Measurements from ENCODE around the gene MAP4K2. TPM values are rescaled to one million over a fixed set of nuclear protein-coding genes. Genes with fewer than 3 reads are reported as not detected.
A peak's percentile ranks its signal among the peaks of the same experiment; 100 is the strongest.

Gene MAP4K2
- total and polyA plus RNA-seq, 4 experiments from 2014 or later = 32.3 to 128 (median 89.8) TPM

DNA sequence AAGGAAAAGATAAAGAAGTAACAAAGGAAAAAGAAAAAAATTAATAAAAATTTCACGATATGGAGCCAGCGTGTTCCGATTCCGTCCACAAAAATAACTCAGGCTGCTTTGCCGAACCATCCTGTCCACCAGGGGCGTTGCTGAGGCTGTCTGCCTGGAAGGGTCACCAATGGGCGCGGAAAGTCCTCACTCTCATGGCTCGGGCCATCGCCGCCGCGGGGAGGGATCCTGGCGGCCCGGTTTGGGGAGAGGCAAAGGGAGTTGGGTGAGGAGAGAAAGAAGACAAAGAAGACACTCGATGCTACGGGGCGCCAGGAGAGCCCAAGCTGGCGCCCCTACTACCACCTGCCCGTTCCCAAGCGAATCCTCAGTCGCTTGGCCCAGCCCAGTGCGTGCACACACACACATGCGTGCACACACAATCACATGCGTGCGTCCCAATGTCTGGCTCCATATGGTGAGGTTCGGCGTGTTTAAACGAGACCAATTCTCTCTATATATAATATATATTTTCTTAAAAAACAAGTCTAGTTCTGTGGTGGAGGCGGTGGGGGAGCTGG is 37.6 kb downstream of the MAP4K2 start:
- Histone ChIP-seq H3K4me3 (ENCODE audit: low read length in 2 of 2) (no peak overlapping the region), H3K27ac (ENCODE audit: low read depth, low read length) (peak overlapping the region; percentile 47), H3K9me3 (ENCODE audit: control insufficient read depth in 1 of 2, low read length in 2 of 2) (no peaks in the 10 kb centered on the region), H3K4me1 (ENCODE audit: insufficient read depth, low read length) (peaks cover 97% of the 10 kb centered on the region), H3K27me3 (ENCODE audit: insufficient read depth, low read length) (no peaks in the 10 kb centered on the region), H3K36me3 (ENCODE audit: insufficient read depth, low read length) (peaks cover 69% of the 10 kb centered on the region)
- peaks cover 61 to 96% (median 83%) of the 10 kb centered on the region in 4 donors for H3K4me1 Mint-ChIP-seq
- no peaks in the 10 kb centered on the region for H3K27me3 Mint-ChIP-seq
- peak overlapping the region; percentile 55 to 91 (median 88) for H3K27ac Mint-ChIP-seq
- H3K9me3 Mint-ChIP-seq = peaks cover 0 to 24% (median 0%) of the 10 kb centered on the region in 8 donors
- peak in 1 of 5 donors; percentile 37 for DNase-seq
- CTCF ChIA-PET (ENCODE audit: partially characterized antibody) = interaction anchor here (2.4 to 7.6 kb wide), 3 partner anchors 10 to 21 kb away, joined by 13 to 135 read pairs (median 35); partner anchors contain the start of gene RASGRP2
- intact Hi-C loops (cut with micrococcal nuclease) = no loop called here
- POLR2A ChIA-PET (ENCODE audit: partially characterized antibody) = interaction anchor here (0.8 to 33.1 kb wide), 5 partner anchors 10 to 38 kb away, joined by 3 to 1500 read pairs (median 5); partner anchors contain the start of genes MAP4K2, RASGRP2 and SF1
- peak overlapping the region; percentile 63 to 90 (median 84) for H3K4me3 Mint-ChIP-seq
- peaks cover 72 to 79% of the 10 kb centered on the region in 2 donors for H3K36me3 Mint-ChIP-seq

DNA sequence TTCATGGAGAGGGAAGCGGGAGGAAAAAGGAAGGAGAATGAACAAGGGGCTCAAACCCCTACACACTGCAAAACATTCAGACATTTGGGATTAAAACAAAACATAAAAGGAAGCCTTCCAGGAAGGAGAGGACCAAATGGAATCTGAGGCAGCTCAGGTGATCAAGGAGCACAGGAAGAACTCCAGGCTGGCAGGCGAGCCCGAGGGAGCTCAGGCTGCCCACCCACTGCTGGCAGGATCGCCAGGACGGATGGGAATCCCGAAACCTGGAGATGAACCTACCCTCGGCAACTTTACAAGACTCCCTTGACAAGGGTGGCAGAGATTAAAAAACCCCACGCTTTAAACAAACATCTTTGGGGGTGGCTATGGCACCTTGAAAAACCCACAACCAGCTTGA is 38.3 kb downstream of the MAP4K2 start:
- Mint-ChIP-seq H3K4me3 (peak overlapping the region; percentile 63 to 90 (median 84)), H3K9me3 (peaks cover 0 to 24% (median 0%) of the 10 kb centered on the region in 8 donors), H3K27ac (peak overlapping the region; percentile 70 to 91 (median 88)), H3K4me1 (peaks cover 61 to 98% (median 86%) of the 10 kb centered on the region in 4 donors), H3K27me3 (no peaks in the 10 kb centered on the region), H3K36me3 (peaks cover 67 to 74% of the 10 kb centered on the region in 2 donors)
- peak overlapping the region in 1 of 2 donors; percentile 15 for H3K4me3 ChIP-seq (ENCODE audit: low read length in 2 of 2)
- H3K27ac ChIP-seq (ENCODE audit: low read depth, low read length) = peak overlapping the region; percentile 47
- intact Hi-C loops (cut with micrococcal nuclease) = no loop called here
- peaks cover 63% of the 10 kb centered on the region for H3K36me3 ChIP-seq (ENCODE audit: insufficient read depth, low read length)
- ChIA-PET CTCF (ENCODE audit: partially characterized antibody) (interaction anchor here (0.9 to 7.6 kb wide), 4 partner anchors 10 to 20 kb away, joined by 4 to 135 read pairs (median 24); partner anchors contain the start of genes RASGRP2 and SF1), POLR2A (ENCODE audit: partially characterized antibody) (interaction anchor here (0.8 to 33.1 kb wide), 9 partner anchors 10 to 120 kb away, joined by 3 to 1500 read pairs (median 4); partner anchors contain the start of genes MAP4K2, RASGRP2 and SF1)
- DNase-seq = peak in 1 of 5 donors; percentile 25
- no peaks in the 10 kb centered on the region for H3K27me3 ChIP-seq (ENCODE audit: insufficient read depth, low read length)
- H3K4me1 ChIP-seq (ENCODE audit: insufficient read depth, low read length) = peaks cover 97% of the 10 kb centered on the region
- no peaks in the 10 kb centered on the region for H3K9me3 ChIP-seq (ENCODE audit: control insufficient read depth in 1 of 2, low read length in 2 of 2)

DNA sequence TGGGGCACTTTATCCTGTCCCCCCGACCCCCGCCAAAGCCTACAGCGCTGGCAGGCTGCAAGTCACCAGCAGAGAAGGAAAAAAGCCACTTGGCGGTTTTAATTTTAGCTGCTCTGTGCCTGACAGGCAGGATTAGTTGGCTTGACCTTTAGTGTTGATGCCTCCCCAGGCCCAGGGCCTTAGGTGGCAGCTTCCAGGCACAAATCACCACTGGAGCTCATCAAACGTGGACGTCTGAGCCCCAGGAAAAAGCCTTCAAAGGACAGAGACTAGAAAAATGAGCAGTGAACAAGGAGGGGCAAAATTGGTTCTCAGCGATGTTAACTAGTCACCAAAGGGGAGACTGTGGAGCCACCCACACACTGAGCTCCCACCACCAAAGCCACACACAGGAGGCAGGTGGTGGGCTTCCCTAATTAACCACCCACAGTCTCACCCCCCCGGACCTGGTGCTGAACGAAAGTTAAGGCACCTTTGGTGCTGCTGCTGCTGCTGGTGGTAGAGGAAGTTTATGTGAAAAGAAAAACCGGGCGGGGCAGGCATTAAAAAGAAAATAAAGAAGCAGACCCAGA is 38.9 kb downstream of the MAP4K2 start:
- ChIA-PET CTCF (ENCODE audit: partially characterized antibody) (interaction anchor here (0.9 to 7.6 kb wide), 7 partner anchors 11 to 98 kb away, joined by 3 to 135 read pairs (median 6); partner anchors contain the start of genes RASGRP2 and SF1), POLR2A (ENCODE audit: partially characterized antibody) (interaction anchor here (0.7 to 33.1 kb wide), 17 partner anchors 11 to 735 kb away, joined by 3 to 1500 read pairs (median 3); partner anchors contain the start of genes MALAT1, MAP4K2, RASGRP2 and SF1)
- DNase-seq = peak; percentile 71 to 83 (median 76)
- Mint-ChIP-seq H3K27ac (peak overlapping the region; percentile 63 to 91 (median 87)), H3K4me3 (peak overlapping the region; percentile 63 to 90 (median 84)), H3K9me3 (peaks cover 0 to 24% (median 0%) of the 10 kb centered on the region in 8 donors), H3K36me3 (peaks cover 61 to 68% of the 10 kb centered on the region in 2 donors), H3K27me3 (no peaks in the 10 kb centered on the region), H3K4me1 (peaks cover 57 to 98% (median 83%) of the 10 kb centered on the region in 4 donors)
- Histone ChIP-seq H3K27me3 (ENCODE audit: insufficient read depth, low read length) (no peaks in the 10 kb centered on the region), H3K27ac (ENCODE audit: low read depth, low read length) (peak overlapping the region; percentile 47), H3K36me3 (ENCODE audit: insufficient read depth, low read length) (peaks cover 56% of the 10 kb centered on the region), H3K4me3 (ENCODE audit: low read length in 2 of 2) (peak overlapping the region; percentile 12 to 15), H3K9me3 (ENCODE audit: control insufficient read depth in 1 of 2, low read length in 2 of 2) (no peaks in the 10 kb centered on the region), H3K4me1 (ENCODE audit: insufficient read depth, low read length) (peaks cover 96% of the 10 kb centered on the region)
- intact Hi-C loops (cut with micrococcal nuclease) = no loop called here

DNA sequence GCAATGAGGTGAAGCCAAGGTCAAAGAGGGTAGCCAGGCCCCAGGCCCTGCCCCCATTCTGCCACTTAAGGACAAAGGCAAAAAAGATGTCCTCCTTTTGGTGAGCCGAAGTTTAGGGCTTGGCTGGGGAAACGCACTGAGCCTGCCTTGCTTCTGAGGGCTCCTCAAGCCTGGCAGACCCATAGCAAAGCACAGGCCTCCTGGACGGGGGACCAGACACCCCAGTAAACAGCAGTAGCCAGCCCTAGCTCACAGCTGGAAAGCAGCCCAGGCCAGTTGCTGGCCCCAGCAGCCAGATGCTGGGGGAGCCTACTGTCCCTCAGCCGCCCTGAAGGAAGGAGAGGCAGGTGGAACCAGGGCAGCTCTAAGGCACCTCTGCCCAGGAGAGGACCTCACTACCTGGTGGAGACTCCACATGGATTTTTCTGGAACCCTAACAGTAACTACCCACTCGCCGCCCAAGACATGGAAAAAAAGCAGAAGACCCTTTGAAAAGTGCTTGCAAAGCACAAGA is 39.4 kb downstream of the MAP4K2 start:
- Histone ChIP-seq H3K27me3 (ENCODE audit: insufficient read depth, low read length) (no peaks in the 10 kb centered on the region), H3K27ac (ENCODE audit: low read depth, low read length) (peak overlapping the region; percentile 47), H3K4me1 (ENCODE audit: insufficient read depth, low read length) (peaks cover 91% of the 10 kb centered on the region), H3K9me3 (ENCODE audit: control insufficient read depth in 1 of 2, low read length in 2 of 2) (no peaks in the 10 kb centered on the region), H3K4me3 (ENCODE audit: low read length in 2 of 2) (peak overlapping the region; percentile 12 to 15), H3K36me3 (ENCODE audit: insufficient read depth, low read length) (peaks cover 51% of the 10 kb centered on the region)
- Mint-ChIP-seq H3K4me1 (peaks cover 55 to 95% (median 78%) of the 10 kb centered on the region in 4 donors), H3K27me3 (no peaks in the 10 kb centered on the region), H3K4me3 (peak overlapping the region; percentile 50 to 90 (median 84)), H3K27ac (peak overlapping the region; percentile 63 to 91 (median 87)), H3K36me3 (peaks cover 55 to 62% of the 10 kb centered on the region in 2 donors), H3K9me3 (peaks cover 0 to 24% (median 0%) of the 10 kb centered on the region in 8 donors)
- ChIA-PET POLR2A (ENCODE audit: partially characterized antibody) (interaction anchor here (0.7 to 33.1 kb wide), 17 partner anchors 12 to 736 kb away, joined by 3 to 1500 read pairs (median 3); partner anchors contain the start of genes MALAT1, MAP4K2, RASGRP2 and SF1), CTCF (ENCODE audit: partially characterized antibody) (interaction anchor here (0.8 to 7.6 kb wide), 11 partner anchors 9 to 125 kb away, joined by 3 to 135 read pairs (median 4); partner anchors contain the start of genes RASGRP2 and SF1)
- peak in 2 of 5 donors; percentile 37 for DNase-seq
- intact Hi-C loops (cut with micrococcal nuclease) = loop anchor here (2.0 kb wide), 1 partner anchor 13 kb away; no protein-coding TSS in a partner anchor

DNA sequence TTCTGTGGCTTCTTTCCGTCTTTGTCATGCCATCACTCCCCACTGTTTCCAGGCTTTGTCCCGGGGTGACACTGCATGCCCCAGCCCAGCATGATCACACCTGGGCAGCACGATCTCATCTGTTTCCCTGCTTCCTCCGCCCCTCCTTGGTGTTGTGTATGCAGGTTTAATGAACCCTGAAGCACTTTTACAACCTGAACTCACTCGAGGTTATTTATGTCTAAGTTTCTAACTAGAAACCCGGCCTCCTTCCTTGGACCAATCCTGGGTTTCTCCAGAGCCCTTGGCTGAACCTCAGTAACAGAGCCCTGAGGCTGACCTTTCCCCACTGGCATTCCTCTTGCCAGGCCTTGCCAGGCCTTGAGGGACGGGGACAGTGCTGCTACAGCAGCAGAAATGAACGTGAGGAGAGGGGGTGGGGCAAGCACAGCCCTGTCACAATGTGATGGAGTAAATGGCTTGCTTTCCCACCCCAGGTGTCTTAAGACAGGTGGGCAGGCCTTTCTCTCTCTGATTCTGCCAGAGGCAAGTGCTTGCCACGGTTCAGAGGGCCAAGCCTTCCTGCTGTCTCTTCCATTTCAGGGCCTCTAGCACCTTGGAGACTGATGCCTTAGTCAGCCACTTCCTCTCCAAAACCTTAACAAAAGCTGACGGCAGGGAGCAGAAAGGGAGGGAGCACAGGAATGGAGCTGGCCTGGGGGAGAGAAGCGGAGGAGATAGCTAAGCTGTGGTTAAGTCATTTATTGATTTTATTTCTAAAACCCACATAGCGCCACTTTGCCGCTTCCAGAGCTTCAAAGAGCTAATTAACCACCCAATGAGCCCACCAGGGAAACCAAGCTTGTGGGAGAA is 40.1 kb downstream of the MAP4K2 start:
- Mint-ChIP-seq H3K4me1 (peaks cover 50 to 88% (median 71%) of the 10 kb centered on the region in 4 donors), H3K27ac (peak overlapping the region; percentile 63 to 94 (median 90)), H3K9me3 (peaks cover 0 to 20% (median 0%) of the 10 kb centered on the region in 8 donors), H3K4me3 (peak overlapping the region; percentile 63 to 90 (median 77)), H3K36me3 (peaks cover 48 to 56% of the 10 kb centered on the region in 2 donors), H3K27me3 (no peaks in the 10 kb centered on the region)
- peak in 2 of 5 donors; percentile 41 to 62 for DNase-seq
- intact Hi-C loops (cut with micrococcal nuclease) = loop anchor here (2.0 kb wide), 1 partner anchor 14 kb away; no protein-coding TSS in a partner anchor
- POLR2A ChIA-PET (ENCODE audit: partially characterized antibody) = interaction anchor here (0.7 to 33.1 kb wide), 14 partner anchors 12 to 736 kb away, joined by 3 to 1500 read pairs (median 4); partner anchors contain the start of genes MALAT1, MAP4K2, RASGRP2 and SF1
- Histone ChIP-seq H3K9me3 (ENCODE audit: control insufficient read depth in 1 of 2, low read length in 2 of 2) (no peaks in the 10 kb centered on the region), H3K27ac (ENCODE audit: low read depth, low read length) (peak overlapping the region; percentile 47), H3K36me3 (ENCODE audit: insufficient read depth, low read length) (peaks cover 44% of the 10 kb centered on the region), H3K27me3 (ENCODE audit: insufficient read depth, low read length) (no peaks in the 10 kb centered on the region), H3K4me1 (ENCODE audit: insufficient read depth, low read length) (peaks cover 84% of the 10 kb centered on the region), H3K4me3 (ENCODE audit: low read length in 2 of 2) (peak overlapping the region in 1 of 2 donors; percentile 15)
- CTCF ChIA-PET (ENCODE audit: partially characterized antibody) = interaction anchor here (0.8 to 7.6 kb wide), 10 partner anchors 10 to 126 kb away, joined by 3 to 135 read pairs (median 4); partner anchors contain the start of gene RASGRP2

DNA sequence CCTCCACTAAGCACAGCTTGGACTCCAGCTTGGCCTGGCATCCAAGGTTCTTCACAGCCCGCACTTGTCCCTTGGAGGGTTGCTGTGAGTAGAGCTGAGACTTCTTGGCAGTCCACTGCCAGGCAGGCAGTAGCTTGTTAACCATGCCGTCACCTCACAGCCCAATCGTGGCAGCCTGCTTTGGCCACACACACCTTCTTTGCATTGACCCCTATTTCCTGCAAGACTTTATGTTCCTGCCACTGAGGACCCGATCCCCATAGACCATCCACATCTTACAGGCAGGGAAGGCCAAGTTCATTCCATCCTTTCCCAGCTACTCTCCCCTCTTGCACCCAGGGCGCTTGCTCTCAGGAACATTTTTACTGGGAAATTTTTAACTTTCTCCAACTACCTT is 40.7 kb downstream of the MAP4K2 start:
- DNase-seq = peak in 1 of 5 donors; percentile 28
- H3K4me3 ChIP-seq (ENCODE audit: low read length in 2 of 2) = no peak overlapping the region
- CTCF ChIA-PET (ENCODE audit: partially characterized antibody) = interaction anchor here (0.9 to 7.6 kb wide), 4 partner anchors 11 to 73 kb away, joined by 4 to 135 read pairs (median 20); partner anchors contain the start of gene RASGRP2

More for the DNA sequence above, 40.7 kb downstream of the MAP4K2 start:
- Mint-ChIP-seq H3K36me3 (peaks cover 42 to 51% of the 10 kb centered on the region in 2 donors), H3K9me3 (peaks cover 0 to 25% (median 0%) of the 10 kb centered on the region in 8 donors), H3K27me3 (no peaks in the 10 kb centered on the region), H3K4me1 (peaks cover 50 to 86% (median 68%) of the 10 kb centered on the region in 4 donors), H3K27ac (peak overlapping the region; percentile 63 to 94 (median 90)), H3K4me3 (peak overlapping the region; percentile 42 to 90 (median 77))
- H3K27me3 ChIP-seq (ENCODE audit: insufficient read depth, low read length) = no peaks in the 10 kb centered on the region
- no peaks in the 10 kb centered on the region for H3K9me3 ChIP-seq (ENCODE audit: control insufficient read depth in 1 of 2, low read length in 2 of 2)
- peaks cover 38% of the 10 kb centered on the region for H3K36me3 ChIP-seq (ENCODE audit: insufficient read depth, low read length)
- intact Hi-C loops (cut with micrococcal nuclease) = loop anchor here (2.0 kb wide), 1 partner anchor 15 kb away; no protein-coding TSS in a partner anchor
- H3K27ac ChIP-seq (ENCODE audit: low read depth, low read length) = peak overlapping the region; percentile 47
- POLR2A ChIA-PET (ENCODE audit: partially characterized antibody) = interaction anchor here (1.4 to 33.1 kb wide), 5 partner anchors 13 to 100 kb away, joined by 3 to 1500 read pairs (median 23); partner anchors contain the start of genes MAP4K2, RASGRP2 and SF1
- H3K4me1 ChIP-seq (ENCODE audit: insufficient read depth, low read length) = peaks cover 77% of the 10 kb centered on the region
